Type B pancreatic cell (in vitro differentiated cells): ENCODE measurements around the gene HLA-DRB1. TPM values are rescaled to one million over a fixed set of nuclear protein-coding genes. Genes with fewer than 3 reads are reported as not detected.
"Not testable (repeated sequence)": the region's sequence is repeated elsewhere in the genome, so short reads cannot be mapped to it uniquely, and the experiment has no call there.

ENCODE experiments used
- DNase-seq: peaks from one replicate; pipeline ENCODE4 v3.0.0; 2021; ENCODE audit warnings: mixed read lengths; ENCODE audit not compliant: unreplicated experiment; ENCODE audit errors: extremely low spot score
- H3K27ac Mint-ChIP-seq: 2 replicates; pipeline ENCODE4 v1.8.0; 2021; ENCODE audit warnings: mild to moderate bottlenecking, mixed read lengths
- H3K27me3 Mint-ChIP-seq: 2 replicates; pipeline ENCODE4 v1.8.0; 2021; ENCODE audit warnings: mixed read lengths
- H3K36me3 Mint-ChIP-seq: 2 replicates; pipeline ENCODE4 v1.8.0; 2021; ENCODE audit warnings: mixed read lengths
- H3K4me1 Mint-ChIP-seq: one replicate; pipeline ENCODE4 v1.8.0; 2021; ENCODE audit warnings: mixed read lengths; ENCODE audit not compliant: unreplicated experiment
- H3K4me3 Mint-ChIP-seq: 2 replicates; pipeline ENCODE4 v1.8.0; 2021; ENCODE audit warnings: mild to moderate bottlenecking, mixed read lengths
- H3K9me3 Mint-ChIP-seq: 2 replicates; pipeline ENCODE4 v1.8.0; 2021; ENCODE audit warnings: mixed read lengths
- total RNA-seq: library from RNA; stranded (reverse); gene quantifications from 2 replicates; pipeline ENCODE4 v1.2.1, GENCODE V29; 2021; ENCODE audit warnings: low replicate concordance
- TF ChIP-seq, protein P1 (sequence below): fragments of 200-600 bp; sonication (generic); conservative IDR thresholded peaks from 2 replicates; pipeline ENCODE4 v1.5.0; 2021; ENCODE audit warnings: antibody characterized with exemption, mild to moderate bottlenecking

The HLA-DRB1 gene
- total RNA-seq, 1 donor from 2014 or later = 24.3 TPM

DNA sequence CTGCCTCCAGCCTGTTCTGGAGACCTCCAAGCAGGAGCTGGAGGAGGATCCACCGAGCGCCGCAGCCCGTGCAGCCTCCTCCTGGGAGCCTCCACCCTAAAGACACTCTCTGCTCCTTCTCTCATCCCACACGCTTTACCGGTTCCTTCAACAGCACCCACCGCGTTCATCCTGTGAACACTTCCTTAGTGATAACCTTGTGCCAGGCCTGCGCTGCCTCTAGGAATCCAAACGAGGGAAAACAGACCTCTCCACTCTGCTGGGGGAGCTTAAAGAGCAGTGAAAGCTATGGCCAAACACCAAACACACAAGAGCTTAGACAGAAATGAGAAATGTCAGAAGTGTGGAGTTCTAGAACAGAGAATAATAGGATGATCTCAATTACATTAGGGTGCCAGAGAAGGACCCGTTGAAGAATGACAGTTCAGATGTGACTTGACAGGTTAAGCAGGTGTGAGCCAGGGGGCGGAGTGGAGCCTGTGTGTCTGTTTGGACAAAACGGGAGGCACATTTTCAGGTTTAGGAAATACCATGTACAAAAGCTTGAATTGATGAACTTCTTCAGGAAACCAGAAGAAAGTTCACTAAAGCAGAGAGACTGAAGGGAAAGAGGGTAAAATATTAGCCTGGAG, 31.1 kb downstream of the HLA-DRB1 start:
- H3K27ac Mint-ChIP-seq = peak overlapping the region; percentile 92
- H3K4me3 Mint-ChIP-seq = peak overlapping the region; percentile 27
- no peak for DNase-seq
- H3K9me3 Mint-ChIP-seq = peaks cover 5% of the 10 kb centered on the region
- no peaks in the 10 kb centered on the region for H3K4me1 Mint-ChIP-seq
- H3K27me3 Mint-ChIP-seq = no peaks in the 10 kb centered on the region
- H3K36me3 Mint-ChIP-seq = no peaks in the 10 kb centered on the region
- TF ChIP-seq, protein P1, sequence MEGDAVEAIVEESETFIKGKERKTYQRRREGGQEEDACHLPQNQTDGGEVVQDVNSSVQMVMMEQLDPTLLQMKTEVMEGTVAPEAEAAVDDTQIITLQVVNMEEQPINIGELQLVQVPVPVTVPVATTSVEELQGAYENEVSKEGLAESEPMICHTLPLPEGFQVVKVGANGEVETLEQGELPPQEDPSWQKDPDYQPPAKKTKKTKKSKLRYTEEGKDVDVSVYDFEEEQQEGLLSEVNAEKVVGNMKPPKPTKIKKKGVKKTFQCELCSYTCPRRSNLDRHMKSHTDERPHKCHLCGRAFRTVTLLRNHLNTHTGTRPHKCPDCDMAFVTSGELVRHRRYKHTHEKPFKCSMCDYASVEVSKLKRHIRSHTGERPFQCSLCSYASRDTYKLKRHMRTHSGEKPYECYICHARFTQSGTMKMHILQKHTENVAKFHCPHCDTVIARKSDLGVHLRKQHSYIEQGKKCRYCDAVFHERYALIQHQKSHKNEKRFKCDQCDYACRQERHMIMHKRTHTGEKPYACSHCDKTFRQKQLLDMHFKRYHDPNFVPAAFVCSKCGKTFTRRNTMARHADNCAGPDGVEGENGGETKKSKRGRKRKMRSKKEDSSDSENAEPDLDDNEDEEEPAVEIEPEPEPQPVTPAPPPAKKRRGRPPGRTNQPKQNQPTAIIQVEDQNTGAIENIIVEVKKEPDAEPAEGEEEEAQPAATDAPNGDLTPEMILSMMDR = no peak

DNA sequence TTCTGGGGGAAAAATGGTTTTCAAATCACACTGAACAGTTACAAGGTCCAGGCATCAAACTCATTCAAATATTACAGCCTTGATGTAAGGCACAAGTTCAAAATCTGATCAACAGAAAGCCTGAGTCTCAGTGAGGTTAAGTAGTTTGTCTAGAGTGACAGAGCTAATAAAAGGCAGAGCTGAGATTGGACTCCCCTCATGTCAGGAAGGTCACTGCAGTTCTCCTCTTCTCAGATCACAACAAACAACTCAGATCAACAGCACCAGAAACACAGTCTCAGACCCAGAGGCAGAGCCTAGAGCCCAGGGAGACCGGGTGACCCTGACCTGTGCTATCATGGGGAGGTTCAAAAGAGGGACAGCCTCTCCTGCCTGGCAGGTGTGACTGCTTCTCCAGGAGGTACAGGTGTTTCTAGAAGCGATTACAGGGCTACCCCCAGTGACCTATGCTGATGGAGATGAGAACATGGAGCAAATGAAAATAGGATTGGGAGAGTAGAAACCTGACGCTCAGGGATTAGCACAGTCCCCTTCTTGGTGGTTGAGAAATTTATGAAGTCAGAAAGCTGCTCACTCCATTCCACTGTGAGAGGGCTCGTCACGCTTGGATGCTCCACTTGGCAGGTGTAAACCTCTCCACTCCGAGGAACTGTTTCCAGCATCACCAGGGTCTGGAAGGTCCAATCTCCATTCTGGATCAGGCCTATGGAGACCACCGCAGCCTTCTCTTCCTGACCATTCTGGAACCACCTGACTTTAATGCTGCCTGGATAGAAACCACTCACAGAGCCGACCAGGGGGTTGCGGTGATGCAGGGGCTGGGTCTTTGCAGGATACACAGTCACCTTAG, 35.3 kb downstream of the HLA-DRB1 start:
- no peak overlapping the region for H3K27ac Mint-ChIP-seq
- TF ChIP-seq, protein P1 = no peak

DNA sequence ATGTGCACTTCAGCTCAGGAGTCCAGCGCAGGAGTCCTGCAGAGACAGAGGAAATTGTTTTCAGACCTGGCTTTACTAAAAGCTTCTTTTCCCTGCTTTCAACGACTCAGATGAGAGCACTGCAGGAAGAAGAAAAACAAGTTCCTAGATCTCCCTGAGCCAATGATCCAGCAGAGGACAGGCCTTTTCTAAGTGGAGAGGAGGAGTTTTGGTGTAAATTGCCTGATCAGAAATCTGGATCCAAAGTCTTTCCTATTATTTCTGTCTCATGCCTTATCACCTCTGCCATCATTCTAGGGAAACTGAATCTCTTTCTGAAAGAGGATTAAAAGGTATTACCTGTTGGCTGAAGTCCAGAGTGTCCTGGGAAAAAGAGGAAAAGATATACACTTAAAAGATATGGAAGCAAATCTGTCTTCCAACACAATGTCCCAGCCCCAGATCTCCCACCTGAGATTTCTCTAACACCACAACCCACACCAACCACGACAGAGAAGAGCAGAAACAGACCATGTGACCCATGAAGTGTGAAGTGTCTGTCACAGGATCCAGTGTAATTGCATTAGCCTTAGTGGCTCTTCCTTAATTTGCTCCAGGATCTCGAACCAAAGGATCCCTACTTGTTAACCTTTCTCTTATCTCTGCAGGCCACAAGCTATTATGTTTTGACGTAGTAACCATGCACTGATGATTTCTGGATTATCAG, 36.5 kb downstream of the HLA-DRB1 start:
- TF ChIP-seq, protein P1 = no peak
- no peaks in the 10 kb centered on the region for H3K4me1 Mint-ChIP-seq
- no peaks in the 10 kb centered on the region for H3K27me3 Mint-ChIP-seq

More for the DNA sequence above, 35.3 kb downstream of the HLA-DRB1 start:
- Mint-ChIP-seq H3K4me3 (no peak overlapping the region), H3K36me3 (no peaks in the 10 kb centered on the region), H3K9me3 (peaks cover 5% of the 10 kb centered on the region), H3K27me3 (no peaks in the 10 kb centered on the region), H3K4me1 (no peaks in the 10 kb centered on the region)
- no peak for DNase-seq

GRCh38 chr6:32551410-32551809, 38.2 kb downstream of the HLA-DRB1 start:
- no peaks in the 10 kb centered on the region for H3K9me3 Mint-ChIP-seq
- no peaks in the 10 kb centered on the region for H3K27me3 Mint-ChIP-seq
- no peak for DNase-seq
- no peaks in the 10 kb centered on the region for H3K4me1 Mint-ChIP-seq
- TF ChIP-seq, protein P1 = no peak
- no peaks in the 10 kb centered on the region for H3K36me3 Mint-ChIP-seq
- H3K4me3 Mint-ChIP-seq = no peak overlapping the region
- no peak overlapping the region for H3K27ac Mint-ChIP-seq

More for the DNA sequence above, 36.5 kb downstream of the HLA-DRB1 start:
- peaks cover 5% of the 10 kb centered on the region for H3K9me3 Mint-ChIP-seq
- DNase-seq = no peak
- no peak overlapping the region for H3K4me3 Mint-ChIP-seq
- no peaks in the 10 kb centered on the region for H3K36me3 Mint-ChIP-seq
- no peak overlapping the region for H3K27ac Mint-ChIP-seq

- Mint-ChIP-seq H3K4me3 (no peak overlapping the region), H3K27me3 (peaks cover 3% of the 10 kb centered on the region), H3K9me3 (peaks cover 8% of the 10 kb centered on the region), H3K27ac (no peak overlapping the region), H3K36me3 (no peaks in the 10 kb centered on the region), H3K4me1 (no peaks in the 10 kb centered on the region)
- TF ChIP-seq, protein P1 = no peak
- DNase-seq = no peak
These were observed 49.8 kb downstream of the HLA-DRB1 start for GRCh38 chr6:32539839-32540238.

- not testable (repeated sequence) for H3K4me1 Mint-ChIP-seq, DNase-seq, H3K27ac Mint-ChIP-seq, H3K36me3 Mint-ChIP-seq, H3K9me3 Mint-ChIP-seq, H3K4me3 Mint-ChIP-seq
- peaks cover 21% of the 10 kb centered on the region for H3K27me3 Mint-ChIP-seq
These were observed 59.2 kb downstream of the HLA-DRB1 start for GRCh38 chr6:32530431-32530793.
